NCI-H1048 (cell line): ENCODE data around the gene CCDC110.
A peak's percentile ranks its signal among the peaks of the same experiment; 100 is the strongest.

Experiments used
- DNase-seq: peaks from one replicate; lab custom pipeline; 2025; lab: John Stamatoyannopoulos, UW

CCDC110 gene

DNA sequence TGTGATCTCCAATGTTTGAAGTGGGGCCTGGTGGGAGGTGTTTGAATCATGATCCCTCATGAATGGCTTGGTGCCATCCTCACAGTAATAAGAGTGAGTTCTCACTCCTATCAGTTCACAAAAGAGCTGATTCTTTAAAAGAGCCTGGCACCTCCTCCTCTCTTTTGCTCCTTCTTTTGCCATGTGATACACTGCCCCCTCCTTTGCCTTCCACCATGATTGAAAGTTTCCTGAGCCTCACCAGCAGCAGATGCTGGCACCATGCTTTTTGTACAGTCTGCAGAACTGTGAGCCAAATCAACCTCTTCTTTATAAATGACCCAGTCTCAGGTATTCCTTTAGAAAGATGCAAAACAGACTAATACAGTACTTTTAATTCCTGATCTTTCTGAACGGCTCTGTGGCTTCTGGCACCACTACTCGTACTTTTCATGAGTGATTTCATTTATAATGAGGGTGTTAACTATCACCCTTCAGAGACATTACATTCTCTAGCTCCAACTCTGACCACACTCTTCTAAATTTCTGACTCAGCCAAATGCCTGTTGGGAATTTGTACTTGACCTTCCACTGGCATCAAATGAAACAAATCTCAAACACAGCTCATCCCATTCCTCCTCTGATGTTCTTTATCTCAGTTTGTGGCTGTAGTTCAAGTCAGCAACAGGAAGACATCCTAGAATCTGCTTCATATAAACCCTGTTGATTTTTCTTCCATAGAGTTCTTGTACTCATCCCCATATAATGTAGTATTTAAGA, 50.0 kb downstream of the CCDC110 start:
- DNase-seq, result no peak

DNA sequence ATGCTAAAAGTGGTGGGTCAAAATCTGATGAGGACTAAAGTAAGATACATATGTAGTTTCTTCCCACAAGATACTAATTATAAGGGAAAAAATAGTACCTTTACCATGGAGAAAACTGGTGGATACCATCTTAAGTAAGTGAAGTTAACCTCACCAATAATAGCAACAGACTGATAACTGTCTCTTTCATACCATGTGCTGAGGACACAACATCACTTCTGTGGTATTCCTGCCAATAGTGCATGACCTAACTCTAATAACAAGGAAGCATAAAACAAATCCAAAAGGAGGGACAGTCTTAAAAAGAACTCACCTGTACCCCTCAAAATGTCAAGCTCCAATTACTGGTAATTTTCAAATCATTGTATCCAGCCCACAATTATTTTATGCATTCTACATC, 54.6 kb downstream of the CCDC110 start:
- no peak for DNase-seq

DNA sequence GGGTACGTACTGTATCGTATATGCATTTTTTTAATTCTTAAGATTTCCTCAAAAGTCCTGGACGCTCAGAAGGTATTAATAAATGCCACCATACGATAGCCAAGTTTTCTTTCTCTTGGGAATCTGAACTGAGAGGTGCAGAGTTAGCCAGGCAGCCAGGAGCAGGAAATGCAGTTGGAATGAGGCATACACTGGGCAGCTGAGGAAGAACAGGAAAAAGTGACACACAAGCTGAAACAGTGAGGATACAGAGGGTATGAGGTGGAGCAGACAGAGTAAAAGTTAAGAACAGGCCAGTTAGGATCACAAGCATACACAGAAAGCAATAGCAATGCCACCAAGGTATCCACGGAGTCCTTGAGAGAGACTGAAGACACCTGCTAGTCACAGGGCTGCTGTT, 59.1 kb downstream of the CCDC110 start:
- no peak for DNase-seq

DNA sequence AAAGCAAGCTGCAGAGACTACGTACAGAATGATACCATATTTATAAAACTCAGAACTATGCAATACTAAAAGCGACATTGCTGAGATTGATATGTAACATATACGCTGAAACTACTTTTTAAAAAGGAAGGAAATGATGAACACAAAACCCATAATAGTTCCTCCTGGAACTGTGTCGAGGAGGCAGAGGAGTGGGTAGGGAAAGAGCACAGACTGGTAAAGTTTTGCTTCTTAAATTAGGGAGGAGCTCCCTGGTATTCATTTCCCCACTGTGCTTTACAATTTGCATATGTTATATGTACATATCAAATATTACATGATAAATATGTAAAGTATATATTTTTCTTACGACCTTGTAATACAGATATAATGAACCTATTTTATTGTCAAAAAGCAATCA, 59.7 kb downstream of the CCDC110 start:
- no peak for DNase-seq

DNA sequence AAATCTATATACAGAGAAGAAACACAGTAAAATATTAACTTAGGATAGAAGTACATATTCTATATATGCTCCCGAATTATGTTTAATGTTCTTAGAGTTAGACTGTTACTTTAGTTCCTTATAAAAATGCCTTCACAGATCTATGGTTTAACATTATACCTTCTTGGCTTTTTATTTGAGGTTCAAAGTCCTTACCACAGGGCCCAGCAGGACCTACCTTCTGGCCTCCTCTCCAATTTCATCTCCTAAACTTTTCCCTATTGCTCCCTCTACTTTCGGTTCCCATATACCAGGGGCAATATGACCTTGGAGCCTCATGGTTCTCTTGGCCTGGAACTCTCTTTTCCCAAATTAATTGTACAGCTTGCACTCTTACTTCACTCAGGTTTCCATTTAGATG, 63.1 kb downstream of the CCDC110 start:
- no peak for DNase-seq

DNA sequence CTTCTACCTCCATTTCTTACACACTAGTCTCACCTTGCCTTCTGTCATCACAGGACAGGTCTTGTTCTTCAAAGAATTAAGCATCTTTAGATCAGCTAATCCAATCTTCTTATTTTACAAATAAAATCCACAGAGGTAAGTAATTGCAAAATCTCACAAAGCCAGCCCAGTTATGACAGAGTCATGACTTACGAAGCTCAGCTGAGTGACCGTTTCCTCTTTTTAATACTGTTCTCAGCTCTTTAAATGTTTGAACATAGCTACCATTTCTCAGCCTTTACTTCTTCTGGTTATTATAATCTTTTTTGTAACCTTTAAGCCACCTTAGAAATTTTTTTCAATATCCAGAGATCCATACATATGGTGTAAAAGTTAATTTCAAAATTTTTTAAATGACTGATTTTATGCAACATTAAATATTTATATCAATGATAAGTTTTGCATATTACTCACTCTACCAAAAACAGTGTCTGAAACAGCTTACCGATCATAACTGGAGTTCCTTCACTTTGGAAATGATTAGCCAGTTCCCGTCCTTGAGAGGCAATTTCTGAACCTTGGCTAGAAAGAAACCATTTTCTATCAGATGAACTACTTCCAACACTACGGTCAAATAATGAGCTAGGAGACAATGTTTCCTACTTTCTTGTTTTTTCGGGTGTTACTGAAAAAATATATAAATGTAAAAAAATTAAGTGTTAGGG, 66.1 kb downstream of the CCDC110 start:
- no peak for DNase-seq

DNA sequence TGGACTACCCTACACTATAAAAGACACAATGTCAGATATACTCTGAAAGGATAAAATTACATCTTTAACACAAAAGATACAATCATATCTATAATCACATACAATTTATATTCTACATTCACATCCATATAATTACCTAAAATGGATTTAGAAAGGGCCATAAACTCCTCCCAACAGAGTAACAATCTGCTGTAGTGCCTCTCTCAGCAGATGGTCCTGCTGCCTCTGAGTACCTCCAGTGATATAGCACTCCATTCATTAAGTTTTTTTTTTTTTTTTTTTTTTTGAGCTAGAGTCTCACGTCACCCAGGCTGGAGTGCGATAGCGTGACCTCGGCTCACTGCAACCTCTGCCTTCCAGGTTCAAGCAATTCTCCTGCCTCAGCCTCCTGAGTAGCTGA, 67.5 kb downstream of the CCDC110 start:
- DNase-seq, result no peak

DNA sequence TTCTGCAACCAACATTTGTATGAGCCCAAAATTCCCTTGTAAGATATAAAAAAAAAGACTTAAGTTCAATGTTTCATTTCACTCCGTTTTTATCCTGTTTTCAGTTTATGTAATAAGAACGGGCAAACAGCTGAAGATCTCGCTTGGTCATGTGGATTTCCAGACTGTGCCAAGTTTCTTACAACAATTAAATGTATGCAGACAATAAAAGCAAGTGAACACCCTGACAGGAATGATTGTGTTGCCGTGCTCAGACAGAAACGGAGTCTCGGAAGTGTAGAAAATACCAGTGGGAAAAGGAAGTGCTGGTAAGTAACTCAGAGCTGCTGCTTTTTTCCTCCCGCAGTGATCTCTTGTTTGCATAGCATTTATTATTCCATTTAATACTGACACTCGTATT, 72.1 kb downstream of the CCDC110 start:
- no peak for DNase-seq

DNA sequence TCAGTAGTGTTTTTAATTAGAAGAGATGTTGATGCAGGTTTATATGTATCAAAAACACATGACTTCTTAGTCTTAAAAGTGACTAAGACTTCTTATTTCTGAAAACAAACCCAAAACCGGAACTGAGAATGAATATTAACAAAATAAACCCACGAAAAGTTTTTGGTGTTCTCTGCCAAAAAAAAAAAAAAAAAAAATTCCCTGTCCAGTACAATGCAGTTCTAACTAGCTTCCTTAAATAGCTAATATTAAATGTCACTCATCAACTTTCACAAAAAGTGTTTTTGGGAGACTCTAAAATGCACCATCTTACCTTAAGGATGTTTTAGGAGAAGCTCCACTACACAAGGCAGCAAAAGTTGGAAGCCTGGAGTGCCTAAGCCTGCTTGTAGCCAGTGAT, 72.9 kb downstream of the CCDC110 start:
- DNase-seq, result no peak

DNA sequence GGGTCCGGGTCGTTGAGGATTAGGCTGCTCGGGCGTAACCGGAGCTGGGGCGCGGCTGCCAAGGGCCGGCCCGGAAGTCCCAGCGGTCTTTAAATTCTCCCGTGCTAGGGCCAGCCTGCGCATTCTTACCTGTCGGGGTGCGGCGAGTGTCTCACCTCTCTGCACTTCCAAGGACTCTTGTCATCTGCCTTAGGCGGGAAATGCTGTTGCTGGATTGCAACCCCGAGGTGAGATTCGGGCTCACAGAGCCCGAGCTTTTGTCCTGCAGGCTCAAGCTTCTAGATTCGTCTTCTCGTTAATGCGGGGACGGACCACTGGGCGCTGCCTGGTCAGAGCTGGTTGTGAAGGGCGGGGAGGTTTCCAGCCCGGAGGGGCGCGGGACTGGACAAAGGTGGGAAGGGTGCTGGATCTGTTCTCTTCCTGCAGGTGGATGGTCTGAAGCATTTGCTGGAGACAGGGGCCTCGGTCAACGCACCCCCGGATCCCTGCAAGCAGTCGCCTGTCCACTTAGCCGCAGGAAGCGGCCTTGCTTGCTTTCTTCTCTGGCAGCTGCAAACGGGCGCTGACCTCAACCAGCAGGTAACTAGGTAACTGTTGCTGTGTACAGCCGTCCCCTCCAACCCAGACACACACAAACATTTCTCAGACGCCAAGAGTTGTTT, 74.7 kb downstream of the CCDC110 start, which contains the start of gene ANKRD37:
ANKRD37 (plus strand) TSS at position 118 of the 662 bp plus-strand sequence; CDS start at position 201, 83 bp downstream.
- no peak for DNase-seq

DNA sequence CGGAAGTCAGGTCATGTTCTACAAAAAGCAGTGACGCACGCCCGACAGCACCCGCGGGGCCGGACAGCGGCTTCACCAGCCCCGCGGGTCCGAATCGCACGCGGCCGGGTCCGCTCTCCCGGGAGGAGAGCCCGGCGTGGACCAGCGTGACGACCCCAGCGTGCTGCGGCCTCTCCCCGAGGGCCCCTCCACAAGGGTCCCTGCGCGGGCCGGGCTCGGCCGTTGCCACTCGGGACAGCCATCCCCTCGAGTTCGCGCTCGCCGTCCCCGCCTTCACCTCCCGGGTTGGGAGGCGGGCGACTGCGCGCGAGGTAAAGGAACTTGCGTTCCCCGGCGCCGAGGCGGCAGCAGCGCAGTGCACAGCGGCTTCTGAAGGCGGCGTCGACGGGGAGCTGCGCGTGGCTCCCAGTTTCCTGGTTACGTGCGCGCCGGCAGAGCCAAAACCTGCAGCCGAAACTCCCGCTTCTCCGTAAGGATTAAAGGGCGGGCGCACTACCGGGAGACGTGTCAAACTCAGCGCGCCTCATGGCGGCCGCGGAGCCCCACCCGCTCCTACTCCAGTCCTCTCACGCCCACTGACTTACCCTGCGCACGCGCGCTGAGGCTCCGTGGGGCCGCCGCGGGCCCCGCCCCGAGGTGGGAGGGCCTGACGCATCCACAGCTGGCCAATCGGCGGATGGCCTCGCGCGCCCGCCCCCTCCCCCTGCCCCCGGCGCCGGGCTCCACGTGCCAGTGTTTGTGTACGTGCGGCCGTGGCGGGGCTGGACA, 75.4 kb downstream of the CCDC110 start:
- DNase-seq, result peak; percentile 89

DNA sequence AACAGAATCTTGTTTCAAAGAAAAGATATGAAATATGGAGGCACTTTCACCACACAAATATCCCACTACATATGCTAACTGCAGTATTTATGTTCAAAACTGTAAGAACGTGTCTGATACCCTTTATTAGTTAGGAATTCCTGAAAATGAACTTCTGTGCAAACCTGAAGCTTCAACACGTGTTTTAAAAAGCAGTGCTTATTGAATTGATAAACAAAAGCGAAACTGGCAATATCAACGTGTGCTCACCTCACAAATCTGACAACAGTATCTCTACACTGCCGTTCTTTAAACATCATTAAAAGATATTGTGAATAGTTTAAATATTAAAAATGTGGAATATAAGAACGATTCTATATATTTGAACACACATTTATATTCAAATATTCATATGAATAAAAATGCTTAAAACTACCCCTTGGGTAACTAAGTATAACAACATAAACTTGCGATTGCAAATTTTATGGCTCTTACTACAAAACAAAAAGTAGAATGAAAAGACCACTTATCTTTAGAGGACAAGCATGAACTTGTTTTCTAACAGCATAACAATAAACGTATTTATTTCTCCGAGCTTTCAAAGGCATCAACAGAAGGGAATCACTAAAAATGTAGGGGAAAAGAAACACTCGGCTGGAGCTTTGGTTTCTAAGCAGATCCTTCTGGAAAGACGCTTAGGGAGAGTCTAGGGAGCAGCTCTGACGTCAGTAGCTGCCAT, 76.1 kb downstream of the CCDC110 start, which contains the start of gene LRP2BP:
LRP2BP (minus strand) TSS at position 687 of the 718 bp plus-strand sequence. CDS start 17,738 bp downstream, outside the sequence.
- no peak for DNase-seq
